GM10266 (cell line): ENCODE measurements around the gene CEMIP2.
"Not testable (repeated sequence)": the region's sequence is repeated elsewhere in the genome, so short reads cannot be mapped to it uniquely, and the experiment has no call there.

Experiments
- DNase-seq: peaks from one replicate; pipeline ENCODE4 v3.0.0; 2012; ENCODE audit errors: extremely low spot score
- TF ChIP-seq, protein P1 (sequence below): IDR thresholded peaks from 2 replicates; pipeline ENCODE4 v1.5.1; 2012; ENCODE audit warnings: mild to moderate bottlenecking, low read depth; ENCODE audit not compliant: control insufficient read depth, insufficient read depth; ENCODE audit errors: missing control alignments

The CEMIP2 gene

DNA sequence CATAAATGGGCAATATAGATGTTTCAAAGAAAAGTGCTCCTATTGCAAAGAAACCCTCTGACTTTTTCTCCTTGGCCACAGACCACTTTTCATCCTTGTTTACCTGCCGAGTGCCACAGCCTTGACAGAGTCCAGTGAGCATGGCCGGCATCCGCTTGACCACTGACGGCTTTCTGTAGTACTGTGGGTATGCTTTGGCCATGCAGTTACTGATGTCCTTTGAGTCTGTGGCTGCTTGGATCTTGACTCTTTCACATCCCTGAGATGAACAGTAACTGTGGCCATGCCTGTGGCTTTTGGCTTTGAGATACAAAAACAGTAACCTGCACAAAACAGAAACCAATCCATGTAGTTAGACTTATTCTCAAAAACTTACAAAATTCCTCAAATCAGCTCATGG is 70.4 kb downstream of the CEMIP2 start:
- TF ChIP-seq, protein P1, sequence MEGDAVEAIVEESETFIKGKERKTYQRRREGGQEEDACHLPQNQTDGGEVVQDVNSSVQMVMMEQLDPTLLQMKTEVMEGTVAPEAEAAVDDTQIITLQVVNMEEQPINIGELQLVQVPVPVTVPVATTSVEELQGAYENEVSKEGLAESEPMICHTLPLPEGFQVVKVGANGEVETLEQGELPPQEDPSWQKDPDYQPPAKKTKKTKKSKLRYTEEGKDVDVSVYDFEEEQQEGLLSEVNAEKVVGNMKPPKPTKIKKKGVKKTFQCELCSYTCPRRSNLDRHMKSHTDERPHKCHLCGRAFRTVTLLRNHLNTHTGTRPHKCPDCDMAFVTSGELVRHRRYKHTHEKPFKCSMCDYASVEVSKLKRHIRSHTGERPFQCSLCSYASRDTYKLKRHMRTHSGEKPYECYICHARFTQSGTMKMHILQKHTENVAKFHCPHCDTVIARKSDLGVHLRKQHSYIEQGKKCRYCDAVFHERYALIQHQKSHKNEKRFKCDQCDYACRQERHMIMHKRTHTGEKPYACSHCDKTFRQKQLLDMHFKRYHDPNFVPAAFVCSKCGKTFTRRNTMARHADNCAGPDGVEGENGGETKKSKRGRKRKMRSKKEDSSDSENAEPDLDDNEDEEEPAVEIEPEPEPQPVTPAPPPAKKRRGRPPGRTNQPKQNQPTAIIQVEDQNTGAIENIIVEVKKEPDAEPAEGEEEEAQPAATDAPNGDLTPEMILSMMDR = no peak
- DNase-seq = no peak

DNA sequence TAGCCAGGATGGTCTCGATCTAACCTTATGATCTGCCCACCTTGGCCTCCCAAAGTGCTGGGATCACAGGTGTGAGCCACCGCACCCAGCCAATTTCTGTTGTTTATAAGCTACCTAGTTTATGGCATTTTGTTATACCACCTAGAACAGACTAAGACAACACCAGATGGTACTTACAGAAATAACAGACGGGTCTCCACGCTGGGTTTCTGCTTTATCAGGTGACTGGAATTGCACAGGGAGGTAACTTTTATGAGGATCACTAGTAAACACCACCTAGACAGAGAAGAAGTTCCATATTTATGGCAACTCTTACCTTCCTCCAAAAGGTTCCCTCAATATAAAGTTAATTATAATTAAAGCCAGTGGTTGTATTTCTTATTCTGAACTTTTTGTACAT is 74.0 kb downstream of the CEMIP2 start:
- TF ChIP-seq, protein P1 = no peak
- DNase-seq = no peak

DNA sequence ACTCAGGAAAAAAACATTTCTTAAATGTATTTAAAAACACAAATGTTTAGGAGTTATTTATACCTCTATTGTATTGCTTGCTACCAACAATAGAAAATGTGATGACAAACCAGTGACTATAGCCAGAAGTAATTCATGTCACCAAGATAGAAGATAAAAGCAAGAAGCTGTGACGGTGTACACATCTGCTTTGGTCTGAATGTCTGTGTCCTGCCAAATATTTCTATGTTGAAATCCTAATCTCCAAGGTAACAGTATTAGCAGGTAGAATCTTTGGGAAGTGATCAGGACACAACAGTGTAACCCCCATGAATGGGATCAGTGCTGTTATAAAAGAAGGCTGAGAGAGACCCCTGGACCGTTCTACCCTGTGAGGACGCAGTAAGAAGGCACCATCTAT is 74.7 kb downstream of the CEMIP2 start:
- TF ChIP-seq, protein P1 = no peak
- no peak for DNase-seq

DNA sequence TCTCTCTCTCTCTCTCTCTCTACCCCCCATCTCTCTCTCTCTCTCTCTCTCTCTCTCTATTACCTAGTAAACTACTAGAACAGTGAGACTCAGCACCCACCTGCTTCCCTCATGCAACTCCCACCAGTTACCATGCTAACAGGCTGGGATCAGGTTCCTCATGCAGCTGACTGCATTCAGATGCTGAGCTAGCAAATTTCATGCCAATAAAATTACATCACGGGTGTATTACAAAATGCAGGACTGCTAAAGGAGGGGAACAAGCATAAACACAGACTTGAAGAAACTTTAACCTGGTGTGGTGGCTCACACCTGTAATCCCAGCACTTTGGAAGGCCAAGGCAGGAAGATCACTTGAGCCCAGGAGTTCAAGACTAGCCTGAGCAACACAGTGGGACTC is 76.0 kb downstream of the CEMIP2 start:
- no peak for DNase-seq
- TF ChIP-seq, protein P1 = no peak

DNA sequence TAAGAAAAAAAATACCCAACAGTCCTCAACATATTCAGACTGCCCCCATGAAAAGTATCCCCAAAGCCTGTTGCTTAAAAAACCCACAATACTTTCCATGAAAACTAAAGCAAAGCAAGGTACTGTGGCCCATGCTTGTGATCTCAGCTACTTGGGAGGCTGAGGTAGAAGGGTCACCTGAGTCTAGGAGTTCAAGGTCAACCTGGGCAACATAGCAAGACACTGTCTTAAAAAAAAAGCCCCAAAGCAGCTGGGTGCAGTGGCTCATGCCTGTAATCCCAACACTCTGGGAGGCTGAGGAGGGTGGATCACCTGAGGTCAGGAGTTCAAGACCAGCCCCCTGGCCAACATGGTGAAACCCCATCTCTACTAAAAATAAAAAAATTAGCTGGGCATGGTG is 76.7 kb downstream of the CEMIP2 start:
- DNase-seq = not testable (repeated sequence)

DNA sequence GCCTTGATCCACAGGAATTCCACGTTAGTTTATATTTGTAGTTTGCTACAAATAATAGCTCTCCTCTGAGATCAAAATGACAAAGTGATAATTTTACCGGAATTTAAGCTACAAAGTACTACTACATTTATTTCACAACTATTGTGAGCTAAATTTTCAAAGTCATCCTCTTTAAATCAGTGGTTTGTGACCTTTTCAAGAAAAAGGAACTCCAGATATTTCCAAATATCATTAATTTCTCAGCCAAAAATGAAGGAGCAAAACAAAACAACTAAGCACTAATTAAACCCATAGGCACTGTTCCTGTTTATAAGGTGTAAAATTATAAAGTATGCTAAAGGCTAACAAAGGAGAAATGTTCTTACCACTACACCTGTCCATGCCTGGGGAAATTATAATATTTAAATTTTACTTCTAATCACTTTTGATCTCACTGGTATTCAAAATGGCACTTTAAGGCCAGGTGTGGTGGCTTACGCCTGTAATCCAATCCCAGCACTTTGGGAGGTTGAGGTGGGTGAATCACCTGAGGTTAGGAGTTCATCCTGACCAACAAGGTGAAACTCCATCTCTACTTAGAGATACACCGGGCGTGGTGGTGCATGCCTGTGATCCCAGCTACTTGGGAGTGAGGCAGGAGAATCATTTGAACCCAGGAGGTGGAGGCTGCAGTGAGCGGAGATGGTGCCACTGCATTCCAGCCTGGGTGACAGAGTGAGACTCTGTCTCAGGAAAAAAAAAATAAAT is 77.5 kb downstream of the CEMIP2 start:
- no peak for DNase-seq
- TF ChIP-seq, protein P1 = no peak

DNA sequence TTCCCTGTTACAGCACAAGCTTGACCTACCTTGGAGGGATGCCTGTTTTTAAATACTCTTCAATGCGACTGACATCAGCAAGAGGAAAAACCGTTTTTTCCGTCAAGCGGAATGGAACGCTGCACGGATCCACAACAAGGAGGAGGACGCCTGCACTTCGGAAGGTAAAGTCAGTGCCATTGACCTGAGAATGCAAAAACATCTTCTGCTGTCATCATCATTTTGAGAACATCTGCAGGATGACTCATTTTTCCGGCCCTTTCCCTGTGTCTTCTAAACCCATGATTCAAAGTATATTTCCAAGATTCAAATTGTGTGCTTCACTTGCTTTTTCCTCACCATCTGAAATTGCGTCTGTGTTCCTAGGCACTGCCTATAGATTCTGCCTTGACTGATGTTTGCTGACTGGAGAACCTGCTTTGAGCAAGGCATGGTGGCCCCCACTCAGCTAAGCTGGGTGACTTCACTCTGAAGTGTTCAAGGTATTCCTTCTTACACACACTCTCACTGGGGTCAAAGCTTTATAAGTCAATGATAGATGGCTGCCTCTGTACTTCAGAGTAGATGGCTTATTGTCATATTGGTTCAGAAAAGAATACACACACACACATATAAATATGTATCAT is 78.1 kb downstream of the CEMIP2 start:
- DNase-seq = no peak
- TF ChIP-seq, protein P1 = no peak
